GM21526 (cell line): Measurements from ENCODE around the gene LPCAT1.
"Not testable (repeated sequence)": the region's sequence is repeated elsewhere in the genome, so short reads cannot be mapped to it uniquely, and the experiment has no call there.

Source experiments
- ATAC-seq: cut with Tn5 transposase; IDR thresholded peaks from one replicate; pipeline ENCODE4 v1.9.1; 2021; ENCODE audit warnings: moderate library complexity; ENCODE audit not compliant: unreplicated experiment, low FRiP score

LPCAT1 gene

DNA sequence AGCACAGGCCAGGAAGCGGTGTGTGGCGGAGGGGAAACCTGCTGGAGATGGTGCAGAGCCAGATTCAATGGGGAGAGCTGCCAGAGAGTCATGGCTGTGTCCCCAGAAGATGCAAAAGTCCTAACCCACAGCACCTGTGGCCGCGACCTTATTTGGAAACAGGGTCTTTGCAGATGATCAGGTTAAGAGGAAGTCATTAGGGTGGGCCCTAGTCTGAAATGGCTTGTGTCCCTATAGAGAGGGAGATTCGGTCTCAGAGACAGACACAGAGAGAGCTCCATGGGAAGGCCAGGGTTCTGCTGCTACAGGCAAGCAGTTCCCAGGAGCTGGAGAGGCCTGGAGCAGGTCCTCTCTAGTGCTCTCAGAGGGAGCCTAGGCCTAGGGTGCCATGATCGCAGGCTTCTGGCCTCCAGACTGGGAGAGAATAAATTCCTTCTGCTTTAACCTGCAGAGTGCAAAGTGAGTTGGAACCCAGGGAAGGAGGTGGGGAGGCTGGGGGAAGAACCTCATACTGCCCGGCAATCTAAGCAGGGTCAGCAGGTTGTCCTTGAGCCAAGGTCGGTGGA is 1.9 kb upstream of the LPCAT1 start:
- no peak for ATAC-seq

DNA sequence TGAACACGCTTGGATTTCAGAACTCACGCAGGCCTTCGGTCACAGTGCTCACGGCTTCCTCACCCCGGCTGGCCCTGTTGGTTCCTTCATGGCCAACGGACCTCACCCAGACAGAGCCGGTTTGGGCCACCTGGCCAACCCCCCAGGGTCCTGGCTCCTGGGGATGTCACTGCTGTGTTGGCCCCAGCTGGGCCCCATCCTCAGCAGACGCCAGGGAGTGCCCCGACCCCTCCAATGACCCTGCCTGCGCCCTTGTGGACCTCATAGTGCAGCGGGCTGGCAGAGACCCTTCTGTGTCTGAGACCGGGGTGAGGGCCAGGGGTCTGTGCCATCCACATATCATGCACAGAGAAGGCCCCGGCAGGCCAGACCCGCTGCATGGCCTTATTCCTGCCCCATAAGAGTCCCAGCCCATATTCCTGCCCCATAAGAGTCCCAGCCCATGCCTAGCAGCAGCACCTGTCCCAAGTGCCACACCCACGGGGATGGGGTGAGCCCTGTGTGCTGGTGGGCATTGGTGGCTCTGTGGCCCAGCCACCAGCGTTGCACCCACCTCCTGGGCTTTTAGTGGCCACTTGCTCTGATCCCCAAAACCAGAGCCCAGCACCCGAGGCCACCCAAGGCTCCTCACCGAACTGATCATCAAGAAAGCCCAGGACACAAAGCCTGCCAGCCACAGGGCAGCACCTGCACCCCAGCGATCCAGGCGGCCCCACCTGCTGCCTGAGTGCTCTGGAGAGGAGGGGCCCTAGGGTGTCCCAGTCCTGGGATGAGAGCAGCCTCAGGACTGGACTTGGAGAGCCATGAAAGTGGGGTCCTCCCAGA is 1.3 kb upstream of the LPCAT1 start:
- no peak for ATAC-seq

DNA sequence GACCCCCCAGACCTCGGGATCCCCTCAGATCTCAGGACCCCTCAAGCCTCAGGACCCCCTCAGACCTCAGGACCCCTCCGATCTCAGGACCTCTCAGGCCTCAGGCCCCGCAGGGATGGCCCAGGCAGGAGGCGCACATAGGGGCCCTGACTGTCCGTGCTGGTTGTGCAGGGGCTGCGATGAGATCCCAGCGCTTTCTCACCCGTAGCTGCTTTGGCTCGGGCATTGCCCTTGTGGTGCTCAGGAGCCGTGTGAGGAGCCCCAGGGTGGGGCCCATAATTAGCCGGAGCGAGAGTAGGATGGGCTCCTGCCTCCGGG is 680 bp upstream of the LPCAT1 start:
- ATAC-seq: no peak

DNA sequence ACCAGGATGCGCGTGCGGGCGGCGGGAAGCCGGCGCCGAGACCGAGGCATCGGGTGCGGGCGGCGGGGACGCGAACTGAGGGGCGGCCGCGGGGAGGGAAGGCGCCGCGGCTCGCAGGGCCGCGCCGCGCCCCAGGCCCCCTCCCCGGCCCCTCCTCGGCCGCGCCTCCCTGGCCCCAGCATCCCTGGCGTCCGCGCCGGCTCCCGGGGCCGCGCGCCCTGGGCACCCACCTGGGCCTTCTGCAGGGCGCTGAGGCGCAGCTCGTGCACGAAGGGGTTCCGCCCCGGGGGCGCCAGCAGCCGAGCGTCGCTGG is 324 bp downstream of the LPCAT1 start:
- peak; percentile 29 for ATAC-seq

DNA sequence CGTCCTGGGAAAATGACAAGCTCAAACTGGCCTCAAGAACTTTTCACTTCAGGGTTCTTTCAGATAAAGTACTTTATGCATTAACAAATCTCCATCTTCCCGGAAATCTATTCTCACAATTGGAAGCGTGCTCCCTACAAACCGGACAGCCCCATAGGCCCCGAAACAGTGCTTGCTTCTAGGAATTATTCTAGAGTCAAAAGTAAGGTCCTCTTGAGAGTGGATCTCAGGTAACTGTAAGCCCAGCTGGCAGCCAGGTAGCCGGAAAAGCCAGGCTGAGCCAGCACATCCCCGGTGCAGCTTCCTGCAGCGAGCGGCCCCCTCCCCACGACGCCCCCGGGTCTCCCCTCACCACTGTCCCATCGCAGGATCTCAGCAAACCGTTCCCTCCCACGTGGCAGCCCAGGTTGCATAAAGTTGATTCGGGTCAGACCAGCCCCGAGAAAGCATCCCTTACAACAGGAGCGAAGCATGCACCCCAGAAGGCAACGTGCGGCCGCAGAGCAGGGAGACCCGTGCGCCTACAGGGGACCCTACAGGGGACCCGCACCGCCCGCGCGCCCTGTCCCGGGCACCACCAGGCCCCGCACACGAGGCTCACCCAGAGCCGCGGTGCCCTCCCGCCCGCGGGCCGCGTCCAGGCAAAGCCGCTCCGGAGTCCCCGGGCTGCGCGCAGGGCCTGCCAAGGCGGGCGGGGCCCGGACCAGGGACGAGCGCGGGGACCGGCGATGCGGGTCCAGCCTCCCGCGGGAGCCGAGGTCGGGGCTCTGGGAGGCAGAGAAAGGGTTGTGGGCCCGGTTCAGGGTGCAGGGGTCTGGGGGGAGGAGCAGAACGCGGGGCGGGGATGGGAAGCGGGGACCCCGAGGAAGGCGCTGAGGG is 920 bp downstream of the LPCAT1 start:
- ATAC-seq: no peak

DNA sequence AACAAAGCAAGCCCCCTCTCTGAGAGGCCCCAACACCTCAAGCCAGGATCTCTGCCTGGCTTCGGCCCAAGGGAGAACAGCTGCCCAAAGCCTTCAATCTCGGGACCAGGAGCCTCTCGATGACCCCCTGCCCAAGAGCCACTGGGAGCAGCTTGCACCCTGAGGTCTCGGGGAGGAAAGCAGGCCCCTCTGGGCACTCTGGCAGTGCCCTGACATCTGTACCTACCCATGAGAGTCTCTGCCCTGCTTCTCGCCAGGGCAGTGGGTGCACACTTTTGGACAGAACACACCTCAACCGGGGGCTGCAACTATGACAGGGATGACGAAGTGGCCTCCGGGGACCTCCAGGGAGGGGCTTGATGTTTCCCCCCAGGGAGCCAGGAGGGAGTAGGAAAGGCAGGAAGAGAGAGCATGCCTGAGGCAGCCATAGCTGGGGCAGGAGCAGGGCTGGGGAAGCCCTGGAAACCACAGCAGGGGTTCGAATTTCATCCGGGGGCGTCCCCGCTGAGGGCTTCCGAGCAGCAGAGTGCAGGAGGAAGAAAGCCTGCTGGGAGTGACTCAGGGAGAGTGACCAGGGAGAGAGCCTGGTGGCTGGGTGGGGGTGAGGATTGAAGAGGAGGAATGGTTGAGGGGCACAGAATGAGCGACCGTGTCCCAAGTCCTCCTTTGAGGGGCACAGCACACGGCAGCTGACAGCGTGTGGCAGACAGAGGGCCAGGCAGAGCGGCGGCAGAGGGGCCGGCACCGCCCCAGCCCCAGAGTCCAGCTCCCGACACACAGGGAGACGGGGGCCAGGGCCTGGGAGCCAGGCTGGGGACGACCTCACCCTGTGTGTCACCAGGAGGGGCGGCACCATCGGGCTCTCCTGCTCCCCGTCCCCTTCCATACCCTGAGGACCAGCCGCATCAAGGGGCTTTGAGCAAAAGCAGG is 1.8 kb downstream of the LPCAT1 start:
- no peak for ATAC-seq

DNA sequence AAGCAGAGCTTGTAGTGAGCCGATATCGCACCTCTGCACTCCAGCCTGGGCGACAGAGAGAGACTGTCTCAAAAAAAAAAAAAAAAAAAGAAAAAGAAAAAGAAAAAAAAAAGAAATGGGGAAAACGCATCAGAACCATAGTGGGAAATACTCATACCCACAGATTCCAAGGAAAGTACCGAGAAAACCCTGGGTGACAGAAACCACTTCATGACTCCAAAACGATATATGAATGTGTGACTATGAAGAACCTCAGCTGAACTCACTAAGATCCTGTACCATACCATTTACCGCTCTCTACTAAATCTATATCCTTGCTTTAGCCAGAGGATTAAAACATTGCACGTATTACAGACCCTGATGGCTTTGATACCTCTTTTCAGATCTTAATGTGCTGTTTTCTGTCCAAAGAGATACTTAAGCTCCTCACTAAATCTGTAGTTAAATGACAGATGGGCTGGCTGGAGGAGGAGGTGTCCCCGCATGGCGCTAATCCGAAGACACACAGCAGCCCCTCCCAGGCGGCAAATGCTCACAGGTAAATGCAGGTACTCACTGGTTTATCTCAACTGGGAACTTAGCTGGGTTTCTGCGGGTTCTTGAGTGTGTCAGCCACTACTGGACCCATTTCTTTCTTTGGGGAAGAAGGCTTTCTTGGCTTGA is 2.8 kb downstream of the LPCAT1 start:
- no peak for ATAC-seq

DNA sequence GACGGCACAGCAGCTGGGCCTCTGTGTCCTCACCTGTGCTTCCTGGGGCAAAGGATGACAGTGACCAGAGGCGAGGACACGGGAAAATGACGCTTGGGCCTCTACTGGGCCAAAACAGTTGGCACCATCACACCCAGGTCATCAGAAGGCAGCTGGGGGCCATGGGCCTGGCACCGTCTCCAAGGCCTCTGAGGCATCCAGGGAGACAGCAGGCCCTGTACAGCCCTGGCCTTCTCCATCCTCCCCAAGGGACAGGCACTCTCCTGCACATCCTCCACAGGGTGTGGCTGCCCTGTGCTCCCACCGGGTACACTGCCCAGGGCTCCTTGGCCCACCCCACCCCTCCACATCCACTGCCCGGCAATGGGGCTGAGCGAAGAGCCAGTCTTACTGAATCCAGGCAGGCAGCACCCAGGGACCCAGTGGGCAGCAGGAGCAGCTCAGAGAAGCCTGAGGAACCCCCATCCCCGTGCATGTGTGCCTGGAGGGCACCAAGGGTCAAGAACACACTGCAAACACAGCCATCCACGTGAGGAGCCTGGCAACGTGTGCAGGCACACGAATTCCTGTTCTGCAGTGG is 4.0 kb downstream of the LPCAT1 start:
- no peak for ATAC-seq

DNA sequence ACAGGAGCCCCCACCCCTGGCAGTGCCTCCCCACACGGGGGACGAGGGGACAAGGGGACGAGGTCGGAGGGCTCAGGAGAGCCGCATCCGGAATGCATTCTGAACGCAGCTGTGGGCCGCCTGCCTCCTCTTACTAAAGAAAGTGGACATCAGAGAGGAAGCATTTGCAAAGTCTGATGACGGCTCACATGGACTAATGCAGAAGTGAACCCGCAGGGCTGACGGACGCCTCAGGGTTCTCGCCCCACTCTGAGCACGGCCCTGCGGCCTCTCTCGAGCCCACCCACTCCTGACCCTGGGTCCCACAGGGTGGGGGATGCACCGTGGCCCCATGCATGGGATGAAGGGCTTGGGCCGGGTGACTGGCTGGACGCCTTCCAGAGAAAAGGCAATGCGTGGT is 5.9 kb downstream of the LPCAT1 start:
- no peak for ATAC-seq

DNA sequence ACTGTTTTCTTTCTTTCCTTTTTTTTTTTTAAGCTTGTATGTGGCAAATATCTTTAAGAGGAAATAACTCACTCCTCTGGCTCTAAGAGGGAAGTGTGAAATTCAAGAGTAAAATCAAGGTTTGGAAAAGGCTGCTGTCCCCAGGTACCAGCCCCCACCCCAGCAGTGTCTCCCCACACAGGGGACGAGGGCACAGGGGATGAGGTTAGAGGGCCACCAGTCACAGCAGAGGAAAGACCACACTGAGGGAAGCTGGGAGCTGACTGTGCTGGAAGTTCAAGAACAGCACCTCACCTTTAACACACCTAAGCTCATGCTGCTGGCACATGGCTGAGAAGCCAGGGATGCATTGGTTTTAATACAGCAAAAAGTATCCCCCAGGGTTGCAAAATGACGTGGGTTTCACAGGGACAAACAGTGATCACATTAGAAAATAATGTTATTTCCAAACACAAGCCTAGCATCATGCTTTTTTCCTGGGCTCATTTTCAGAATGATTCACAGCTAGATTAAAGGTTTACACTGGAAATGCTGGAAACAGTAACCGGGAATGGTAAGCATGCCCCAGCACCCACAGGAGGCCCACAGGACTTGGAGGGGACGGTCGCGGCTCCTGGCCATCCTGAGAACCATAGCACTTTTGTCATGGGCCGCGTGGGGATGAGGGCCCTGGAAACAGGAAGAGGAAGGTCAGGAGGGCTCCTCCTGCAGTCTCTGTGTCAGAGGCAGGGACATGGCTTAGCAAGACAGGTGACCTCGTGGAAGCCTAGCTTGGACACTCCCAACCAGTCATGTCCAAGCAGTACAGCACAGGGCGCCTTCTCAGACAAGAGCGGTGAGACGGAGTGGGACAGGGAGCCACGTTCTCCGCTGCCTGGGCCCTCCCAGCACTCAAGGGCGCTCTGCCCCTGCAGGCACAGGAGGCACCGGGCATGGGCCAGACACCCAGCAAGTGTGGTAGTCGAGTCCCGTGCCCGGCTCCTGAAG is 6.9 kb downstream of the LPCAT1 start:
- ATAC-seq: no peak

DNA sequence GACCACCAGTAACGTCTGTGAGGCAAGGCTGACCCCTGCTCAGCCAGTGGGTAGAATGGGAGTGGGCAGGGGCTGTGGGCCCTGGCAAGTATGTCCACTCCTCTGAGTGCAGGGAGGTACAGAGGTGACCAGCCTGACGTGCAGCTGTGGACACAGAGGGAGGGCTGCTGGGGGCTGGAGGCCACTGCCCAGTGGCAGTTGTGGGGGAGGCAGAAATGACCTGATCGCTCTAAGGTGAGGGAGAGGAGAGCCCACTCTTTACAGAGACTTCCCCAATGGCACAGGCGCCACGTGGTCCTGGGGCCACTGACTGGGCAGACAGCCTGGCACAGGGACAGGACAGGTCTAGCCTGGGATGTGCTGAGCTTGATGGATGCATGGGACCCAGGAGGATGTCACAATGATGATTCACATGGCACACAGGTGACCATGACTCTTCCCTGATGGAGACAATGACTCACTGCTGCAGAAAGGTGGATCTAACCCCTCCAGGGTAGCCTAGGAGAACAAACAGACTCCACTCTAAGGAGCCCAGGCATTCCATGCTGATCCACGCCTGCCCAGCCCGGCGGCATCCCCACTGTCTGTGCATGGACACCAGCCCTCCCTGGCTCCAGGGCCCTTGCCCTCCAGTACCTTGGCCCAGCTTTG is 7.7 kb downstream of the LPCAT1 start:
- ATAC-seq: no peak

DNA sequence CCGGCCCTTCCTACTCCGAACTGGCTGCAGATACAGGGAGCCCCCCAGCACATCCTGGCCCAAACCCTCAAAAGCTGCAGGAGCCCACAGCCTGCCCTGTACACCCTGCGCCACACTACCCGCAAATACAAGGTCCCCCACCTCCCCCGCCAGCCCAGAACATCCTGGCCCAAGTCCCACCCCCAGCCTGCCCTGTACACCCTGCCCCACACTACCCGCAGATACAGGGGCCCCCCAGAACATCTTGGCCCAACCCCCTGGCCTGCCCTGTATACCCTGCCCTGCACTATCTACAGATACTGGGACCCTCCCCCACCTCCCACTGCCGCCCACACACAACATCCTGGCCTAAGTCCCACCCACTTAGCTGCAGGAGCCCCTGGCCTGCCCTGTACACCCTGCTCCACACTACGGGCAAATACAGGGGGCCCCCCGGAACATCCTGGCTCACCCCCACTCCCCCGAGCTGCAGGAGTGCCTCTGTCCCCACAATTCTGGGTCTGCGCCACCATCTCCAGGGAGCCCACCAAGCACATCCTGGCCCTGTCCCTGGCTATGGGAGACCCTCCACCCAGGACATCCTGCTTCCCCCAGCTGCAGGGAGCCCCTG is 8.3 kb downstream of the LPCAT1 start:
- no peak for ATAC-seq

DNA sequence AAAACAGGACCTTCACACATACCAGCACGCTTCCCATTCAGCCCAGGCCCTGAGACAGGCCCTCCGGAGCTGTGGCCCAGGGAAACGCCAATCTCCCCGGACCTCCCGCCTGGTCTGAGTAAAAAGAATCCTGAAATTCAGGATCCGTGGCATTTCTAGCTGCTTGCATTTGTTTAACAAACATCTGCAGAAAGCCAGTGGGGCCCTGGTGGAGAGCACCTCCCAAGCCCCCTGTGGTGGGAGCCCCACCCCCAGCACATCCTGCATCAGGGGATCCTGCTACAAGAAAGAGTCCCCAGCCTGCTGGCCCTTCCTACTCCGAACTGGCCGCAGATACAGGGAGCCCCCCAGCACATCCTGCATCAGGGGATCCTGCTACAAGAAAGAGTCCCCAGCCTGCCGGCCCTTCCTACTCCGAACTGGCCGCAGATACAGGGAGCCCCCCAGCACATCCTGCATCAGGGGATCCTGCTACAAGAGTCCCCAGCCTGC is 8.9 kb downstream of the LPCAT1 start:
- ATAC-seq: not testable (repeated sequence)

DNA sequence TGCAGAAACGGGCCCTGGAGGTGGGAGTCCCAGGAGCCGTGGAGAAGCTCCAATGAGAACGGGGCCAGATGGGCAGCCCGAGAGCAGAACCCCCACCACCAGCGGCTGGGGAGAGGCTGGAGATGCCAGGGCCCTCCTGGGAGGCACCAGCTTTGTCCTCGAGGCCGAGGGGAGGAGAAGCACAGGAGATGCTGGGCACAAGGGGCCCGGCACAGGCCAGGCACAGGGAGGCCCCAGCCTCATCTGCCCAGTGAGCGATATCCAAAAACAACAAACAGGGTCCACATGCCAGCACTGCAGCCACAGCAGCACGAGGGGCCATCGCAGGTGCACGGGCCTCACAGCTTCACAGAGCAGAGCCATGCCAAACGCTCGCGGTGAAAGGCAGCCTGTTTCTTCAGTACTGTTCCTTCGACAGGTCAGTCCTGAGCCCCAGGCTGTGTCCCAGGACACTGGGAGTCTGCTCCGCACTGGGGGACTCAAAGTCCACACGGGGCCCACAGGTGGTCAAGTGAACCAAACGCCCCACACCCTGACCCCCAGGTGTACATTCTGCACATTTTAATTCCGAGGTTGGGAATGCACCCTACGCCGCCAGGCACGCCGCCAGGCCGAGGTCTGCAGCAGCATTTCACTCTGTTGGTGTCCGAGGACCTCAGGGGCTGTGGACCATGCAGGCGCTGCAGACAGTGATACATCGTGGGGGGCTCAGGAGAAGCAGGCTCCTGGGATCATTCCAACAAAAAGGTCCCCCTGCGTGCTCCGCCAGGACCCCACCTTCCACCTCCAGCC is 9.5 kb downstream of the LPCAT1 start:
- ATAC-seq: no peak

DNA sequence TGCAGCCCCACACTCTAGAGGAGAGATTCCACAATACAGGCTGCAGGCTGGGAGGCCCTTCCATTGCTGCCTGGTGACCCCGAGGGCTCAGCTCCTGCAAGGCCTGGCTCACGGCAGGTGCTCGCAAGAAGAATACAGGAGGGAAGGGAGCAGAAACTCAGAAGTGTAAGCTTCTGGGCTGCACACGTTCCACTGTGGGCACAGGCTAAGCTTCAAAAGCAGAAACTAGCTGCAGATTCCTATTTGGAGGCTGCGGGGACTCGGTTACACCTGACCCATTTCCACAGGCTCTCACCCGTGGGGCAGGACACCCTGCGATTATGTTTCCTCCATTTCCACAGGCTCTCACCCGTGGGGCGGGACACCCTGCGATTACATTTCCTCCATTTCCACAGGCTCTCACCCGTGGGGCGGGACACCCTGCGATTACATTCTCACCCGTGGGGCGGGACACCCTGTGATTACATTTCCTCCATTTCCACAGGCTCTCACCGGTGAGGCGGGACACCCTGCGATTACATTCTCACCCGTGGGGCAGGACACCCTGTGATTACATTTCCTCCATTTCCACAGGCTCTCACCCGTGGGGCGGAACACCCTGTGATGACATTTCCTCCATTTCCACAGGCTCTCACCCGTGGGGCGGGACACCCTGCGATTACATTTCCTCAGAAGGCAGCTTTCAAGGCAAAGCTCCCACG is 10.3 kb downstream of the LPCAT1 start:
- no peak for ATAC-seq
